GM12801 (cell line): Measurements from ENCODE around the gene TDRKH.

ENCODE experiments used
- TF ChIP-seq, protein P1 (sequence below): IDR thresholded peaks from one replicate; pipeline ENCODE4 v1.5.1; 2011; ENCODE audit warnings: control low read depth; ENCODE audit not compliant: insufficient read length; ENCODE audit errors: extremely low read depth

TDRKH gene

DNA sequence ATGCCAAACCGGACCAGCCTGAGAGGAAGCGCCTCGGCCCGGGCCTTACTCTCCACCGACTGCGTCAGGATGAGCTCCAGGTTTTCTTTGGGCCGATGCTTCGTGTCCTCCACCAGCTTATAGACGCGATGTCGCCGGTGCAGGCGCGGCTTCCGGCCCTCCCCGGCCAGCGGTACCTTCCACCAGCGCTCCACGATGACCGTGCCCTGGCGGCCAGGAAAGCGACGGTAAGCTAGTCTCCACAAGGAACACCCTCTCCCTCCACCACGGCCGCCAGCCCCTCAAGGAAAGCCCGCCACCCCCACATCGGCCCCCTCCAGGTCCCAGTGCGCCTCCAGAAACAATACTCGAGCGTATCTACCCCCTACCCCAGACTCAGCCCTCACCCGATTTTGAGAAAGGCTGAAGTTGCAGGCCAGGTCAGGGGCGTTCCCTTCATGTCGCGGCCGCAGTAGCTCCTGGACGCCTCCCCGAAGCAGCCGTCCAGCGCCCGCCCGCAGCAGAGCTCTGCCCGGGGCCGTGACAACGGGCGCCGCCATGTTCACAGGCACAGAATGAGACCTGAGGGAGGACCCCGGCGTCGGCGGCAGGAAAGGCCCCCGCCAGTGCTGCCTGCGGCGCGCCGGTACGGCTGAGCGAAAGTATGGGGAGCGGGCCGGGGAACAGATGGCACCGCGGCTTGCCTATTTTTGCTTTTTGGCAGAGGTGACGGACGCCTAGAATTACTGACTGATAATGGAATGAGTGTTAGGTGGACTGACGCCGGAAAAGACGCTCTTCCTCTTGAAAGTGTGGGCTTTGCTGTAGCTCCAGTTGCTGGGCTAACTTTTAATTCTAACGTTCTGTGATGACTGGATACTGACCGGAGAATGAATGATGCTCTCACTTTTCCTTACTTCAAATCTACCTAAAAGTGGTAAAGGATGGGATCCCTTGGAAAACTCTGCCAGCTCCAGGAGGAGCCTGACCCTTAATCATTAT, 27.1 kb downstream of the TDRKH start, which contains the start of gene MRPL9:
TSS of gene MRPL9 (minus strand) at position 556 of the 981 bp plus-strand sequence. CDS start at position 539, 17 bp downstream.
- TF ChIP-seq, protein P1, sequence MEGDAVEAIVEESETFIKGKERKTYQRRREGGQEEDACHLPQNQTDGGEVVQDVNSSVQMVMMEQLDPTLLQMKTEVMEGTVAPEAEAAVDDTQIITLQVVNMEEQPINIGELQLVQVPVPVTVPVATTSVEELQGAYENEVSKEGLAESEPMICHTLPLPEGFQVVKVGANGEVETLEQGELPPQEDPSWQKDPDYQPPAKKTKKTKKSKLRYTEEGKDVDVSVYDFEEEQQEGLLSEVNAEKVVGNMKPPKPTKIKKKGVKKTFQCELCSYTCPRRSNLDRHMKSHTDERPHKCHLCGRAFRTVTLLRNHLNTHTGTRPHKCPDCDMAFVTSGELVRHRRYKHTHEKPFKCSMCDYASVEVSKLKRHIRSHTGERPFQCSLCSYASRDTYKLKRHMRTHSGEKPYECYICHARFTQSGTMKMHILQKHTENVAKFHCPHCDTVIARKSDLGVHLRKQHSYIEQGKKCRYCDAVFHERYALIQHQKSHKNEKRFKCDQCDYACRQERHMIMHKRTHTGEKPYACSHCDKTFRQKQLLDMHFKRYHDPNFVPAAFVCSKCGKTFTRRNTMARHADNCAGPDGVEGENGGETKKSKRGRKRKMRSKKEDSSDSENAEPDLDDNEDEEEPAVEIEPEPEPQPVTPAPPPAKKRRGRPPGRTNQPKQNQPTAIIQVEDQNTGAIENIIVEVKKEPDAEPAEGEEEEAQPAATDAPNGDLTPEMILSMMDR, result no peak

GRCh38 chr1:151760597-151761385, 29.5 kb downstream of the TDRKH start:
- TF ChIP-seq, protein P1, result no peak

DNA sequence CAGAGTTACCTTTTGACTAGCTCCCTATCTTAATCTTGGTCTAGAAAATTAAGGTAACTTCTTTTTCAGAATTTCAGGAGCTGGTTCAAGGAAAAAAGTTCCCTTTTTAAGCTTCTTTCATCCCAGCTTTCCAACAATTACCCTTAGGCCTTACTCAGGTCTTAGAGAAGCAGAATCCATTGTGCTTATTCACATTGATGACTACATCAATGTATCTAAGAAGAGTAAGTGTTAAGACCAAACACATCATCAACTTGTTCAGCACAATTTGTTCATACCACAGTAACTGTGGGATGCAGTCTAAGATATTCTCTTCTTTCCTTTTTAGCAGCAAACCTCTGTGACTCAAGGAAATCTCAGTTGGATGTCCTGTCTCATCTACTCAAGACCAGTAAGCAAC, 31.1 kb downstream of the TDRKH start:
- TF ChIP-seq, protein P1, result no peak

DNA sequence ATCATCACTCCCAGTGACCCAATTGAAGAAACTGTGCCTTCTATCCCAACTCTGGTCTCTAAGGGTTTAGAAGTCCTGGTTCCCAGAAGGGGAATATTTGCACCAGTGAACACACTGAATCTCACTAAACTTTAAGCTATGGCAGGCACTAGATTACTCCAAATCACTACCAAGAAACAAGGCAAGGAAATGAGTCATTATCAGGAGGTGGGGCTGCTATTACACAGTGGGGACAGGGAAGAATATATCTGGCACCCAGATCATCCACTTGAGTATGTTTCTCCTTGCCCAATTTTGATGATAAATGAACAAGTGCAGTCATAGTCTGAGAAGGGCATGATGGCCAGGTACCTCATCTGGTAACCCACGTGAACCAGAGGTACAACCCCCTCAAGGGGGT, 34.0 kb downstream of the TDRKH start:
- TF ChIP-seq, protein P1, result no peak

DNA sequence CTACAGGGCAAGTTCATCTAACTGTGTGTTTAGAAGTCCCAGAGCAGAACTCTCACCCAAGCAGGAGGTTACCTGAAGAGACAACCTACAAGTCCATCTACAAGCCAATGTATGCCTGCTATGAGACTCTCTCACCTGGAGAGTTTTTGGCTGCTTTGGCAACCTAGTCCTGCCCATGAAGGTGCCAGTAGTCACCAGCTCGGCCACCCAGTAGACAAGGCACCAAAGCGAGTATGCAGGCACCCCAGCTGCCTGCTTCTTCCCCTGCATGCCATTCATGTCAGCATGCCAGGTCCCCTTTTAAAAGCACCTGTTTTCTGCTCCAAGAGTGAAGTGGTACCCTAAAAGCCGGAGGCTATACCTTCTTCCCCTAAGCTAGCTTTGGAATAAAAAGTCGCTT, 48.8 kb downstream of the TDRKH start:
- TF ChIP-seq, protein P1, result no peak

- TF ChIP-seq, protein P1, result no peak
Measured at GRCh38 chr1:151739590-151740355, 50.5 kb downstream of the TDRKH start.
